Thymus (tissue), 14 donors: ENCODE data around the gene CSNK1G2. TPM values are rescaled to one million over a fixed set of nuclear protein-coding genes. Genes with fewer than 3 reads are reported as not detected.

Experiments
- DNase-seq, 9 donors: peaks; one replicate each; pipeline ENCODE4 v3.0.0-alpha.2; 2013; ENCODE audit warnings: low spot score in 9 of 9, low read depth in 6 of 9, missing footprints in 1 of 9
- H3K27ac ChIP-seq, 2 donors: one replicate each; pipeline ENCODE4 v1.5.1; 2013; ENCODE audit warnings: control low read depth in 1 of 2, low read depth in 1 of 2, low read length in 1 of 2, mild to moderate bottlenecking in 1 of 2, moderate library complexity in 1 of 2
- H3K27me3 ChIP-seq, 2 donors: one replicate each; pipeline ENCODE4 v1.5.1; 2013; ENCODE audit warnings: low read length in 1 of 2; ENCODE audit not compliant: control insufficient read depth in 2 of 2, insufficient read depth in 1 of 2
- H3K36me3 ChIP-seq, 2 donors: one replicate each; pipeline ENCODE4 v1.5.1; 2013; ENCODE audit warnings: low read length in 1 of 2, mild to moderate bottlenecking in 1 of 2, moderate library complexity in 1 of 2; ENCODE audit not compliant: control insufficient read depth in 2 of 2, insufficient read depth in 2 of 2
- H3K4me1 ChIP-seq, 2 donors: one replicate each; pipeline ENCODE4 v1.5.1; 2013; ENCODE audit warnings: low read length in 2 of 2; ENCODE audit not compliant: control insufficient read depth in 2 of 2, insufficient read depth in 2 of 2
- H3K4me3 ChIP-seq, 2 donors: one replicate each; pipeline ENCODE4 v1.5.1; 2013; ENCODE audit warnings: low read length in 2 of 2, control low read depth in 1 of 2, mild to moderate bottlenecking in 1 of 2
- H3K9me3 ChIP-seq, 2 donors: one replicate each; pipeline ENCODE4 v1.5.1; 2013; ENCODE audit warnings: low read length in 1 of 2, mild to moderate bottlenecking in 1 of 2; ENCODE audit not compliant: control insufficient read depth in 2 of 2, insufficient read depth in 1 of 2
- WGBS: extraction: QIAGEN DNeasy Blood & Tissue Kit; methylation state at CpG from one replicate; pipeline ENCODE4 v1.1.7; 2013; 5-methylcytosine and 5-hydroxymethylcytosine counted together
- long read RNA-seq, 10 donors: transcript quantifications; one replicate each; lab custom pipeline, GENCODE V29; 2026
- polyA plus RNA-seq: library from polyadenylated mRNA; stranded (reverse); fragments of 200-250 nt; gene quantifications from one replicate; pipeline ENCODE4 v1.2.3, GENCODE V29; 2013
- total RNA-seq: library from RNA; stranded (reverse); fragments of 120-200 nt; gene quantifications from one replicate; pipeline ENCODE4 v1.2.4, GENCODE V29; 2013
- donor health status: healthy.

CSNK1G2 gene
- total RNA-seq = 52.0 TPM
- 80.9 TPM for polyA plus RNA-seq
- long read RNA-seq, donor 1 = 0 reads
- long read RNA-seq, donor 2, transcript CSNK1G2-201 (12 exons, 2,918 nt) = major isoform, 25 of 40 reads
- long read RNA-seq, donor 2, partial matches to known transcripts = 6 of 40 reads
- long read RNA-seq, donor 2, other reads (novel, unspliced or antisense) = 7 of 40 reads
- long read RNA-seq, donor 3, transcript CSNK1G2-201 (12 exons, 2,918 nt) = major isoform, 16 of 41 reads
- long read RNA-seq, donor 3, partial matches to known transcripts = 20 of 41 reads
- long read RNA-seq, donor 3, other reads (novel, unspliced or antisense) = 5 of 41 reads
- long read RNA-seq, donor 4, transcript CSNK1G2-201 (12 exons, 2,918 nt) = major isoform, 9 of 9 reads
- long read RNA-seq, donor 4, partial matches to known transcripts = 0 of 9 reads
- long read RNA-seq, donor 4, other reads (novel, unspliced or antisense) = 0 of 9 reads
- long read RNA-seq, donor 5, transcript CSNK1G2-201 (12 exons, 2,918 nt) = major isoform, 15 of 55 reads
- long read RNA-seq, donor 5, partial matches to known transcripts = 40 of 55 reads
- long read RNA-seq, donor 5, other reads (novel, unspliced or antisense) = 0 of 55 reads
- long read RNA-seq, donor 6, transcript CSNK1G2-201 (12 exons, 2,918 nt) = major isoform, 13 of 29 reads
- long read RNA-seq, donor 6, partial matches to known transcripts = 15 of 29 reads
- long read RNA-seq, donor 6, other reads (novel, unspliced or antisense) = 0 of 29 reads
- long read RNA-seq, donor 7, partial matches to known transcripts = 5 of 8 reads
- long read RNA-seq, donor 7, other reads (novel, unspliced or antisense) = 0 of 8 reads
- long read RNA-seq, donor 8, transcript CSNK1G2-201 (12 exons, 2,918 nt) = major isoform, 5 of 5 reads
- long read RNA-seq, donor 8, partial matches to known transcripts = 0 of 5 reads
- long read RNA-seq, donor 8, other reads (novel, unspliced or antisense) = 0 of 5 reads
- long read RNA-seq, donor 9, transcript CSNK1G2-201 (12 exons, 2,918 nt) = major isoform, 9 of 9 reads
- long read RNA-seq, donor 9, partial matches to known transcripts = 0 of 9 reads
- long read RNA-seq, donor 9, other reads (novel, unspliced or antisense) = 0 of 9 reads
- long read RNA-seq, donor 10, transcript CSNK1G2-201 (12 exons, 2,918 nt) = major isoform, 5 of 11 reads
- long read RNA-seq, donor 10, partial matches to known transcripts = 6 of 11 reads
- long read RNA-seq, donor 10, other reads (novel, unspliced or antisense) = 0 of 11 reads

GRCh38 chr19:1941146-1942077 is at the start of gene CSNK1G2:
CSNK1G2 (plus strand) TSS chr19:1941172; CDS start chr19:1969773, 28,601 bp downstream.
- Histone ChIP-seq H3K4me3 (peak within 1 kb of the TSS; percentile 79 to 96), H3K4me1 (peaks cover 14 to 40% of the 10 kb centered on the region in 2 donors), H3K9me3 (peaks cover 0 to 6% of the 10 kb centered on the region in 2 donors), H3K36me3 (no peaks in the 10 kb centered on the region), H3K27me3 (no peaks in the 10 kb centered on the region), H3K27ac (peak within 1 kb of the TSS; percentile 95 to 96)
- WGBS = under 1% methylated on average over 97 of the region's 97 CpGs
- DNase-seq = peak in 1 of 9 donors; percentile 33

GRCh38 chr19:1893791-1894190 is 47.2 kb upstream of the CSNK1G2 start:
- no peak for DNase-seq
- no peak overlapping the region for H3K4me3 ChIP-seq
- no peaks in the 10 kb centered on the region for H3K36me3 ChIP-seq
- peaks cover 0 to 6% of the 10 kb centered on the region in 2 donors for H3K9me3 ChIP-seq
- no peak overlapping the region for H3K27ac ChIP-seq
- 96% methylated on average over 17 of the region's 17 CpGs for WGBS
- peaks cover 19 to 39% of the 10 kb centered on the region in 2 donors for H3K4me1 ChIP-seq
- H3K27me3 ChIP-seq = no peaks in the 10 kb centered on the region

GRCh38 chr19:1896508-1896907 is 44.5 kb upstream of the CSNK1G2 start:
- 56% methylated on average over 13 of the region's 13 CpGs for WGBS
- no peak for DNase-seq
- Histone ChIP-seq H3K4me3 (no peak overlapping the region), H3K27ac (peak overlapping the region in 1 of 2 donors; percentile 42), H3K36me3 (no peaks in the 10 kb centered on the region), H3K4me1 (peaks cover 19 to 39% of the 10 kb centered on the region in 2 donors), H3K27me3 (no peaks in the 10 kb centered on the region), H3K9me3 (peaks cover 0 to 6% of the 10 kb centered on the region in 2 donors)

GRCh38 chr19:1901940-1902404 is 39.0 kb upstream of the CSNK1G2 start:
- H3K4me3 ChIP-seq = no peak overlapping the region
- H3K27me3 ChIP-seq = no peaks in the 10 kb centered on the region
- DNase-seq = no peak
- WGBS = 95% methylated on average over 16 of the region's 16 CpGs
- peaks cover 0 to 9% of the 10 kb centered on the region in 2 donors for H3K9me3 ChIP-seq
- peak overlapping the region; percentile 5 to 69 for H3K27ac ChIP-seq
- peaks cover 15 to 38% of the 10 kb centered on the region in 2 donors for H3K4me1 ChIP-seq
- H3K36me3 ChIP-seq = no peaks in the 10 kb centered on the region

- H3K27ac ChIP-seq = no peak overlapping the region
- no peak for DNase-seq
- 88% methylated on average over 6 of the region's 6 CpGs for WGBS
- no peaks in the 10 kb centered on the region for H3K36me3 ChIP-seq
- H3K9me3 ChIP-seq = peaks cover 0 to 4% of the 10 kb centered on the region in 2 donors
- H3K4me1 ChIP-seq = peaks cover 13 to 37% of the 10 kb centered on the region in 2 donors
- no peaks in the 10 kb centered on the region for H3K27me3 ChIP-seq
- H3K4me3 ChIP-seq = no peak overlapping the region
Measured at GRCh38 chr19:1902923-1903322, 38.0 kb upstream of the CSNK1G2 start.

- no peaks in the 10 kb centered on the region for H3K36me3 ChIP-seq
- H3K27me3 ChIP-seq = no peaks in the 10 kb centered on the region
- peaks cover 20 to 51% of the 10 kb centered on the region in 2 donors for H3K4me1 ChIP-seq
- H3K27ac ChIP-seq = peak overlapping the region; percentile 89 to 92
- WGBS = 45% methylated on average over 8 of the region's 8 CpGs
- H3K4me3 ChIP-seq = peak overlapping the region in 1 of 2 donors; percentile 87
- peaks cover 0 to 10% of the 10 kb centered on the region in 2 donors for H3K9me3 ChIP-seq
- DNase-seq = no peak
Measured at GRCh38 chr19:1904860-1905109, 36.2 kb upstream of the CSNK1G2 start.

- Histone ChIP-seq H3K27me3 (no peaks in the 10 kb centered on the region), H3K36me3 (no peaks in the 10 kb centered on the region), H3K27ac (peak within 1 kb of the TSS; percentile 89 to 92), H3K4me1 (peaks cover 20 to 55% of the 10 kb centered on the region in 2 donors), H3K9me3 (peaks cover 1 to 14% of the 10 kb centered on the region in 2 donors), H3K4me3 (peak within 1 kb of the TSS; percentile 62 to 87)
- DNase-seq = peak; percentile 89 to 98 (median 97)
- under 1% methylated on average over 92 of the region's 92 CpGs for WGBS
Measured at GRCh38 chr19:1905110-1905862, 35.7 kb upstream of the CSNK1G2 start, which contains the start of the genes ADAT3 and SCAMP4. ADAT3 (plus strand) TSS chr19:1905399; CDS start chr19:1912048, 6,649 bp downstream. SCAMP4 (plus strand) TSS chr19:1905399; CDS start chr19:1915020, 9,621 bp downstream.
